SK-N-SH treated with all-trans-retinoic acid at 6 μM for 48 hours (cell line): ENCODE measurements around the gene AKT2.

Source experiments
- ATAC-seq: fragments of 200-7000 bp; cut with Tn5 transposase; 3 replicates; pipeline ENCODE4 v1.9.1; 2020; ENCODE audit warnings: mild to moderate bottlenecking, moderate library complexity
- ARNTL ChIP-seq: fragments of 450-650 bp; formaldehyde crosslinking; IDR thresholded peaks from 2 replicates; pipeline ENCODE4 v1.5.0; 2020; ENCODE audit warnings: low read depth, mild to moderate bottlenecking, moderate library complexity, borderline replicate concordance
- BACH2 ChIP-seq: fragments of 250-450 bp; sonication (Bioruptor Pico); IDR thresholded peaks from 2 replicates; pipeline ENCODE4 v1.9.0; 2021; ENCODE audit warnings: mild to moderate bottlenecking, borderline replicate concordance
- CSDC2 ChIP-seq: fragments of 250-450 bp; sonication (Bioruptor Pico); IDR thresholded peaks from 2 replicates; pipeline ENCODE4 v1.5.0; 2020; ENCODE audit warnings: mild to moderate bottlenecking, moderate library complexity
- ESRRG ChIP-seq: fragments of 250-450 bp; sonication (Bioruptor Pico); IDR thresholded peaks from 2 replicates; pipeline ENCODE4 v1.6.1; 2021; ENCODE audit warnings: mild to moderate bottlenecking
- GLIS3 ChIP-seq: fragments of 250-450 bp; sonication (Bioruptor Pico); IDR thresholded peaks from 2 replicates; pipeline ENCODE4 v1.5.0; 2020; ENCODE audit warnings: mild to moderate bottlenecking, moderate library complexity
- ISL1 ChIP-seq: fragments of 250-450 bp; sonication (Bioruptor Pico); IDR thresholded peaks from 2 replicates; pipeline ENCODE4 v2.1.2; 2022; ENCODE audit warnings: mild to moderate bottlenecking, moderate library complexity
- OSR1 ChIP-seq: fragments of 250-450 bp; sonication (Bioruptor Pico); IDR thresholded peaks from 2 replicates; pipeline ENCODE4 v1.8.0; 2022; ENCODE audit warnings: moderate library complexity, mild to moderate bottlenecking, inconsistent platforms
- PPARA ChIP-seq: fragments of 250-450 bp; sonication (Bioruptor Pico); IDR thresholded peaks from 2 replicates; pipeline ENCODE4 v1.5.0; 2020; ENCODE audit warnings: mild to moderate bottlenecking, borderline replicate concordance
- RARB ChIP-seq: fragments of 250-450 bp; sonication (Bioruptor Pico); IDR thresholded peaks from 2 replicates; pipeline ENCODE4 v1.8.0; 2021; ENCODE audit warnings: mild to moderate bottlenecking, moderate library complexity
- TCF4 ChIP-seq: fragments of 250-450 bp; sonication (Bioruptor Pico); IDR thresholded peaks from 2 replicates; pipeline ENCODE4 v1.8.0; 2021; ENCODE audit warnings: mild to moderate bottlenecking, moderate library complexity, borderline replicate concordance
- TOX ChIP-seq: fragments of 250-450 bp; sonication (Bioruptor Pico); IDR thresholded peaks from 2 replicates; pipeline ENCODE4 v1.8.0; 2021; ENCODE audit warnings: mild to moderate bottlenecking, moderate library complexity, borderline replicate concordance
- ZC3H10 ChIP-seq: fragments of 250-450 bp; sonication (Bioruptor Pico); IDR thresholded peaks from 2 replicates; pipeline ENCODE4 v1.5.1; 2021; ENCODE audit warnings: mild to moderate bottlenecking, moderate library complexity
- ZFP30 ChIP-seq: fragments of 450-650 bp; formaldehyde crosslinking; IDR thresholded peaks from 2 replicates; pipeline ENCODE4 v1.5.0; 2022; ENCODE audit warnings: mild to moderate bottlenecking, moderate library complexity
- ZNF565 ChIP-seq: fragments of 450-650 bp; formaldehyde crosslinking; conservative IDR thresholded peaks from 2 replicates; pipeline ENCODE4 v1.5.0; 2020; ENCODE audit warnings: low read depth, mild to moderate bottlenecking, moderate library complexity
- ZNF70 ChIP-seq: fragments of 450-650 bp; formaldehyde crosslinking; IDR thresholded peaks from 2 replicates; pipeline ENCODE4 v1.5.0; 2020; ENCODE audit warnings: mild to moderate bottlenecking, moderate library complexity
- ZNF8 ChIP-seq: fragments of 450-650 bp; formaldehyde crosslinking; IDR thresholded peaks from 2 replicates; pipeline ENCODE4 v1.5.0; 2020; ENCODE audit warnings: mild to moderate bottlenecking, moderate library complexity
- TF ChIP-seq, protein P1 (sequence below): fragments of 250-450 bp; sonication (Bioruptor Pico); IDR thresholded peaks from 2 replicates; pipeline ENCODE4 v1.8.0; 2021; ENCODE audit warnings: low read depth, mild to moderate bottlenecking, moderate library complexity, borderline replicate concordance
- TF ChIP-seq, protein P2 (sequence below): fragments of 250-450 bp; sonication (Bioruptor Pico); IDR thresholded peaks from 2 replicates; pipeline ENCODE4 v1.5.1; 2021; ENCODE audit warnings: mild to moderate bottlenecking, moderate library complexity
- TF ChIP-seq, protein P3 (sequence below): fragments of 250-450 bp; sonication (Bioruptor Pico); IDR thresholded peaks from 2 replicates; pipeline ENCODE4 v1.8.0; 2020; ENCODE audit warnings: mild to moderate bottlenecking, moderate library complexity, borderline replicate concordance
- TF ChIP-seq, protein P4 (sequence below): fragments of 250-450 bp; sonication (Bioruptor Pico); IDR thresholded peaks from 2 replicates; pipeline ENCODE4 v1.5.1; 2020; ENCODE audit warnings: low read depth, mild to moderate bottlenecking, moderate library complexity
- TF ChIP-seq, protein P5 (sequence below): fragments of 250-450 bp; sonication (Bioruptor Pico); IDR thresholded peaks from 2 replicates; pipeline ENCODE4 v1.5.0; 2020; ENCODE audit warnings: mild to moderate bottlenecking, moderate library complexity

Gene AKT2

DNA sequence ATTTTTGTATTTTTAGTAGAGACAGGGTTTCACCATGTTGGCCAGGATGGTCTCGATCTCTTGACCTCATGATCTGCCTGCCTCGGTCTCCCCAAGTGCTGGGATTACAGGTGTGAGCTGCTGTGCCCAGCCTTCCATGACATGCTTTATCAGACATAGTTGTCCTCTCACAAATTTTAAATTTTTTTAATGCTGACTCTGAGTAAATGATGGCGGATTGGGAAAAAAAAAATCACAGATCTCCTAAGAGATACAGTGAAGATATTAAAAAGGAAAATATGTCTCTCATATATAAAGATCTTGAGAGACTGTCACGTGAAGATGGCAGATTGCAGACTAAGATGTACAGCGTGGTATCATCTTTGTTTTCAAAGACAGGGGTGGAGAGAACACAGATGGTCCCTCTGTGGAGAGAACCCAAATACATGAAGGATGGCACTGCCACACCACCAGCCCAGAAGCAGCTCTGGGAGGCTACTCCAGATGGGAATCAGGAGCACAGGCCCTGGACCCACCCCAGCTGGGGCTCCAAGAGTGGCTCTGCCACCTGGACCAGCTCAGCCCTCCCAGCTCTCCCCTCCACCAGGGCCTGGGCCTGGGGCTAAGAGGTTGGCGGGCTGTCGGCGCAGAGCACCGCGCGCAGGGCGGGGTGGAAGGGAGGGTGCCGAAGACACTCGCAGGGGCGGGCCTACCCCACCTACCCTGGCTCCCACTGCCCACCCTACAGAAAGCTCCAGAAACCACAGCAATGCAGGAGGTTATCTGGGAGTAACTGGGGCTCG, 38.7 kb downstream of the AKT2 start:
- ATAC-seq = no peak
- TF ChIP-seq ZC3H10 (CRISPR knock-in tag) = no peak
- TF ChIP-seq, protein P1, sequence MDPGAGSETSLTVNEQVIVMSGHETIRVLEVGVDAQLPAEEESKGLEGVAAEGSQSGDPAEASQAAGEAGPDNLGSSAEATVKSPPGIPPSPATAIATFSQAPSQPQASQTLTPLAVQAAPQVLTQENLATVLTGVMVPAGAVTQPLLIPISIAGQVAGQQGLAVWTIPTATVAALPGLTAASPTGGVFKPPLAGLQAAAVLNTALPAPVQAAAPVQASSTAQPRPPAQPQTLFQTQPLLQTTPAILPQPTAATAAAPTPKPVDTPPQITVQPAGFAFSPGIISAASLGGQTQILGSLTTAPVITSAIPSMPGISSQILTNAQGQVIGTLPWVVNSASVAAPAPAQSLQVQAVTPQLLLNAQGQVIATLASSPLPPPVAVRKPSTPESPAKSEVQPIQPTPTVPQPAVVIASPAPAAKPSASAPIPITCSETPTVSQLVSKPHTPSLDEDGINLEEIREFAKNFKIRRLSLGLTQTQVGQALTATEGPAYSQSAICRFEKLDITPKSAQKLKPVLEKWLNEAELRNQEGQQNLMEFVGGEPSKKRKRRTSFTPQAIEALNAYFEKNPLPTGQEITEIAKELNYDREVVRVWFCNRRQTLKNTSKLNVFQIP (CRISPR knock-in tag) = no peak
- TF ChIP-seq ZNF8 (CRISPR knock-in tag) = no peak

DNA sequence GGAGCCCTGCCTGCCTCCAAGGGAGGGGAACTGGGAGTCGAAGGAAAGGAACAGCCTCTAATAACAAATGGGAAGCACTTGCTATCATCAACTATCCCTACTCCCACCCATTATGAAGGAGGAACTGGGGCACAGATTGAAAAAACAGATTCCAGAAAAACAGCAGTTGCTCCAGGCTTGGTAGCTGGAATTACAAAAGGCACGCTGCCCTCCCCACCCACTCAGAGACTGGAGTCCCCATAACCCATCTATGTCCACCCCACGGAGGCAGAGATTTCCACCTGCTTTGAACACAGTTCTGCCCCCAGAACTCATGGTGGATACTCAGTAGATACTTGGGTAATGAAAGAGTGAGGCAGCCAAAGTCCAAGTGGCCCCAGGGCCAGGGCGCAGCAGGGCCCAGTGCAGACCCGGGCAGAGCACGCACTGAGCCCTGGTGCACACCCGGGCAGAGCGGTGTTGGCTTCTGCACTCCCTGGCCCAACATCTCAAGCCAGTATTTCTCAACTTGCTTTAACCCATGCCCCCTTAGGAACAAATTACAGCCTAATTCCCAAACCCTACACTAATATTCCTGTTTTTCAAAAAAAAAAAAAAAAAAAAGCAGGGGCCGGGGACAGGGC, 39.5 kb downstream of the AKT2 start:
- ATAC-seq = no peak; the same call in 2 of the 3 replicates
- TF ChIP-seq RARB (CRISPR knock-in tag) (no peak), ZNF565 (CRISPR knock-in tag) (no peak)

DNA sequence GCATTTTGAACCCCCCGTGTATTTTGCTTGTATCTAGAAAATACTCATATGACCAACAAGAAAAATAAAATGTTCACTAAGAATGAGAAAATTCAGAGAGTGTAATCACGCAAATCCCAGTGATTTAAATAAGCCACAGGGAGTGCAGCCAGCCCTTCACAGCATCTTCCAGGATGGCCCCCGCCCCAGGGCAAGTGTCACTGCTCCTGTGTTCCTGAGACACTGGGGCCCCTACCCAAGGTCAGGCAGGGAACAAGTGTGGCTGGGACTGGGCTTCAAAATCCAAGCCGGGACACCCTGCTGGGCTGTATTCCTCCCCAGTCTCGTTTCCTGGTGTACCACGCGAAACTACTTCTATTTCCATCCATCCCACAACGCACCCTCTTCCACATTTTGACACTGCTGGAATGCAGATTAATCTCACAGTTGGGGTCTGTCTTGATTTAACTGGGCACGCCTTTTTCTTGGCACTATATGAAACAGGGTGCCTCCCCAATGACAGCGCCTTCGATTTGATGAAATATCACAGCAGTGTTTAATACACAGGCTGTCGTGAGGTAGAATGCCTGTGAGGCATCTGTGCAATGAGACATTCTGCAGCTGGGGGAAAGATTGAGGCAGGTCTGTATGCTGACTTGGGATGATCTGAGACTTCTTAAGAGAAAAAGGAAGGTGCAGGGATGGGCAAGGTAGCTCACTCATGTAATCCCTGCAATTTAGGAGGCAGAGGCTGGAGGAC, 40.4 kb downstream of the AKT2 start:
- no peak for ATAC-seq
- TF ChIP-seq ISL1 = no peak
- no peak for TF ChIP-seq ESRRG (CRISPR knock-in tag)
- TF ChIP-seq ZFP30 = no peak
- no peak for TF ChIP-seq OSR1 (CRISPR knock-in tag)
- no peak for TF ChIP-seq ZNF565 (CRISPR knock-in tag)
- no peak for TF ChIP-seq GLIS3 (CRISPR knock-in tag)
- TF ChIP-seq, protein P2, sequence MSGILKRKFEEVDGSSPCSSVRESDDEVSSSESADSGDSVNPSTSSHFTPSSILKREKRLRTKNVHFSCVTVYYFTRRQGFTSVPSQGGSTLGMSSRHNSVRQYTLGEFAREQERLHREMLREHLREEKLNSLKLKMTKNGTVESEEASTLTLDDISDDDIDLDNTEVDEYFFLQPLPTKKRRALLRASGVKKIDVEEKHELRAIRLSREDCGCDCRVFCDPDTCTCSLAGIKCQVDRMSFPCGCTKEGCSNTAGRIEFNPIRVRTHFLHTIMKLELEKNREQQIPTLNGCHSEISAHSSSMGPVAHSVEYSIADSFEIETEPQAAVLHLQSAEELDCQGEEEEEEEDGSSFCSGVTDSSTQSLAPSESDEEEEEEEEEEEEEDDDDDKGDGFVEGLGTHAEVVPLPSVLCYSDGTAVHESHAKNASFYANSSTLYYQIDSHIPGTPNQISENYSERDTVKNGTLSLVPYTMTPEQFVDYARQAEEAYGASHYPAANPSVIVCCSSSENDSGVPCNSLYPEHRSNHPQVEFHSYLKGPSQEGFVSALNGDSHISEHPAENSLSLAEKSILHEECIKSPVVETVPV = no peak
- no peak for TF ChIP-seq ARNTL
- TF ChIP-seq, protein P3, sequence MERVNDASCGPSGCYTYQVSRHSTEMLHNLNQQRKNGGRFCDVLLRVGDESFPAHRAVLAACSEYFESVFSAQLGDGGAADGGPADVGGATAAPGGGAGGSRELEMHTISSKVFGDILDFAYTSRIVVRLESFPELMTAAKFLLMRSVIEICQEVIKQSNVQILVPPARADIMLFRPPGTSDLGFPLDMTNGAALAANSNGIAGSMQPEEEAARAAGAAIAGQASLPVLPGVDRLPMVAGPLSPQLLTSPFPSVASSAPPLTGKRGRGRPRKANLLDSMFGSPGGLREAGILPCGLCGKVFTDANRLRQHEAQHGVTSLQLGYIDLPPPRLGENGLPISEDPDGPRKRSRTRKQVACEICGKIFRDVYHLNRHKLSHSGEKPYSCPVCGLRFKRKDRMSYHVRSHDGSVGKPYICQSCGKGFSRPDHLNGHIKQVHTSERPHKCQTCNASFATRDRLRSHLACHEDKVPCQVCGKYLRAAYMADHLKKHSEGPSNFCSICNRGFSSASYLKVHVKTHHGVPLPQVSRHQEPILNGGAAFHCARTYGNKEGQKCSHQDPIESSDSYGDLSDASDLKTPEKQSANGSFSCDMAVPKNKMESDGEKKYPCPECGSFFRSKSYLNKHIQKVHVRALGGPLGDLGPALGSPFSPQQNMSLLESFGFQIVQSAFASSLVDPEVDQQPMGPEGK = no peak
- no peak for TF ChIP-seq PPARA (CRISPR knock-in tag)
- no peak for TF ChIP-seq ZNF70

DNA sequence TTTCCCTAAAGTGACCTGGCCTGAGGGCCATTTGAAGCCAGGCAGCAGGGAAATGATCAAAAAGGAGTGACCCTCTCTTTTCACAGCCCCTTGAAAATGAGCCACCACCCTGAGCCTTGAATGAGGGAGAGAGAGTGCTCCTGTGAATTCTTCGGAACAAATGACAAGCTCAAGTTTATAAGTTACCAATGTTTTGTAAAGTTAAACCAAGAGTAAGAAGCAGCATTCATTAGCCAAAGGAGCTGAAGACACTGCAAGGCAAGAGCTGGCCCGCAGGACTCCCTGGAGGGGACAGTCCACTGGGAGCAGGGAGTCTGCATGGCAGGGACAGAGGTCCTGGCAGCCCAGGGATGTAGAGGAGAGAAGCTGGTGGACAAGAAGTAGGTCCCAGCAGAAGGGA, 42.0 kb downstream of the AKT2 start:
- no peak for ATAC-seq
- TF ChIP-seq RARB (CRISPR knock-in tag) (no peak), BACH2 (CRISPR knock-in tag) (no peak), ZNF70 (no peak), PPARA (CRISPR knock-in tag) (no peak), ZC3H10 (CRISPR knock-in tag) (no peak), ESRRG (CRISPR knock-in tag) (no peak), ARNTL (no peak), CSDC2 (CRISPR knock-in tag) (no peak), ZNF565 (CRISPR knock-in tag) (no peak), ZNF8 (CRISPR knock-in tag) (no peak), TOX (CRISPR knock-in tag) (no peak), TCF4 (no peak), ISL1 (no peak)
- TF ChIP-seq, protein P1 (CRISPR knock-in tag) = no peak
- TF ChIP-seq, protein P2 = no peak
- TF ChIP-seq, protein P4, sequence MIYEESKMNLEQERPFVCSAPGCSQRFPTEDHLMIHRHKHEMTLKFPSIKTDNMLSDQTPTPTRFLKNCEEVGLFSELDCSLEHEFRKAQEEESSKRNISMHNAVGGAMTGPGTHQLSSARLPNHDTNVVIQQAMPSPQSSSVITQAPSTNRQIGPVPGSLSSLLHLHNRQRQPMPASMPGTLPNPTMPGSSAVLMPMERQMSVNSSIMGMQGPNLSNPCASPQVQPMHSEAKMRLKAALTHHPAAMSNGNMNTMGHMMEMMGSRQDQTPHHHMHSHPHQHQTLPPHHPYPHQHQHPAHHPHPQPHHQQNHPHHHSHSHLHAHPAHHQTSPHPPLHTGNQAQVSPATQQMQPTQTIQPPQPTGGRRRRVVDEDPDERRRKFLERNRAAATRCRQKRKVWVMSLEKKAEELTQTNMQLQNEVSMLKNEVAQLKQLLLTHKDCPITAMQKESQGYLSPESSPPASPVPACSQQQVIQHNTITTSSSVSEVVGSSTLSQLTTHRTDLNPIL (CRISPR knock-in tag) = no peak
- TF ChIP-seq, protein P5, sequence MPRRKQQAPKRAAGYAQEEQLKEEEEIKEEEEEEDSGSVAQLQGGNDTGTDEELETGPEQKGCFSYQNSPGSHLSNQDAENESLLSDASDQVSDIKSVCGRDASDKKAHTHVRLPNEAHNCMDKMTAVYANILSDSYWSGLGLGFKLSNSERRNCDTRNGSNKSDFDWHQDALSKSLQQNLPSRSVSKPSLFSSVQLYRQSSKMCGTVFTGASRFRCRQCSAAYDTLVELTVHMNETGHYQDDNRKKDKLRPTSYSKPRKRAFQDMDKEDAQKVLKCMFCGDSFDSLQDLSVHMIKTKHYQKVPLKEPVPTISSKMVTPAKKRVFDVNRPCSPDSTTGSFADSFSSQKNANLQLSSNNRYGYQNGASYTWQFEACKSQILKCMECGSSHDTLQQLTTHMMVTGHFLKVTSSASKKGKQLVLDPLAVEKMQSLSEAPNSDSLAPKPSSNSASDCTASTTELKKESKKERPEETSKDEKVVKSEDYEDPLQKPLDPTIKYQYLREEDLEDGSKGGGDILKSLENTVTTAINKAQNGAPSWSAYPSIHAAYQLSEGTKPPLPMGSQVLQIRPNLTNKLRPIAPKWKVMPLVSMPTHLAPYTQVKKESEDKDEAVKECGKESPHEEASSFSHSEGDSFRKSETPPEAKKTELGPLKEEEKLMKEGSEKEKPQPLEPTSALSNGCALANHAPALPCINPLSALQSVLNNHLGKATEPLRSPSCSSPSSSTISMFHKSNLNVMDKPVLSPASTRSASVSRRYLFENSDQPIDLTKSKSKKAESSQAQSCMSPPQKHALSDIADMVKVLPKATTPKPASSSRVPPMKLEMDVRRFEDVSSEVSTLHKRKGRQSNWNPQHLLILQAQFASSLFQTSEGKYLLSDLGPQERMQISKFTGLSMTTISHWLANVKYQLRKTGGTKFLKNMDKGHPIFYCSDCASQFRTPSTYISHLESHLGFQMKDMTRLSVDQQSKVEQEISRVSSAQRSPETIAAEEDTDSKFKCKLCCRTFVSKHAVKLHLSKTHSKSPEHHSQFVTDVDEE (CRISPR knock-in tag) = no peak
